ENCODE measurements around the gene ANLN.

The ANLN gene

GRCh38 chr7:36366718-36367560 lies 22.7 kb upstream of the ANLN start:
- no peaks in the 10 kb centered on the region for H3K9me3 ChIP-seq (ENCODE audit: severe bottlenecking)
- TF ChIP-seq CTCF (IDR thresholded peaks at IDR 0.05; ENCODE audit: poor library complexity, severe bottlenecking): peak; percentile 97
- 0 out of 2 replicates have a peak, but pooled peaks cover 2% of the 10 kb centered on the region for H3K36me3 ChIP-seq (ENCODE audit: low read depth)
- H3K27ac ChIP-seq (ENCODE audit: poor library complexity, severe bottlenecking): no peak overlapping the region
- ATAC-seq (ENCODE audit: low read depth): peak; percentile 92
- DNase-seq (ENCODE audit: low spot score): peak; percentile 79
- H3K27me3 ChIP-seq (ENCODE audit: insufficient read depth, poor library complexity, severe bottlenecking): no peaks in the 10 kb centered on the region
- peak overlapping the region; percentile 71 for H3K4me3 ChIP-seq (ENCODE audit: severe bottlenecking)
- H3K4me1 ChIP-seq (ENCODE audit: insufficient read depth, poor library complexity, severe bottlenecking): peaks cover 6% of the 10 kb centered on the region

GRCh38 chr7:36367561-36368077 lies 22.0 kb upstream of the ANLN start:
- H3K36me3 ChIP-seq (ENCODE audit: low read depth): no peaks in the 10 kb centered on the region
- TF ChIP-seq CTCF (IDR thresholded peaks at IDR 0.05; ENCODE audit: poor library complexity, severe bottlenecking): no peak
- H3K9me3 ChIP-seq (ENCODE audit: severe bottlenecking): no peaks in the 10 kb centered on the region
- peak overlapping the region; percentile 71 for H3K4me3 ChIP-seq (ENCODE audit: severe bottlenecking)
- H3K27ac ChIP-seq (ENCODE audit: poor library complexity, severe bottlenecking): no peak overlapping the region
- peaks cover 6% of the 10 kb centered on the region for H3K4me1 ChIP-seq (ENCODE audit: insufficient read depth, poor library complexity, severe bottlenecking)
- ATAC-seq (ENCODE audit: low read depth): no peak
- no peaks in the 10 kb centered on the region for H3K27me3 ChIP-seq (ENCODE audit: insufficient read depth, poor library complexity, severe bottlenecking)
- DNase-seq (ENCODE audit: low spot score): no peak

- Histone ChIP-seq H3K36me3 (ENCODE audit: low read depth) (no peaks in the 10 kb centered on the region), H3K9me3 (ENCODE audit: severe bottlenecking) (no peaks in the 10 kb centered on the region), H3K4me1 (ENCODE audit: insufficient read depth, poor library complexity, severe bottlenecking) (peaks cover 6% of the 10 kb centered on the region), H3K27me3 (ENCODE audit: insufficient read depth, poor library complexity, severe bottlenecking) (no peaks in the 10 kb centered on the region), H3K27ac (ENCODE audit: poor library complexity, severe bottlenecking) (no peak overlapping the region), H3K4me3 (ENCODE audit: severe bottlenecking) (no peak overlapping the region)
- ATAC-seq (ENCODE audit: low read depth) (no peak), DNase-seq (ENCODE audit: low spot score) (no peak)
- no peak for TF ChIP-seq CTCF (IDR thresholded peaks at IDR 0.05; ENCODE audit: poor library complexity, severe bottlenecking)
These were observed 21.2 kb upstream of the ANLN start for GRCh38 chr7:36368496-36368895.

GRCh38 chr7:36369171-36369570 lies 20.5 kb upstream of the ANLN start:
- Histone ChIP-seq H3K27ac (ENCODE audit: poor library complexity, severe bottlenecking) (no peak overlapping the region), H3K4me3 (ENCODE audit: severe bottlenecking) (no peak overlapping the region), H3K36me3 (ENCODE audit: low read depth) (no peaks in the 10 kb centered on the region), H3K27me3 (ENCODE audit: insufficient read depth, poor library complexity, severe bottlenecking) (no peaks in the 10 kb centered on the region), H3K9me3 (ENCODE audit: severe bottlenecking) (no peaks in the 10 kb centered on the region), H3K4me1 (ENCODE audit: insufficient read depth, poor library complexity, severe bottlenecking) (peaks cover 6% of the 10 kb centered on the region)
- TF ChIP-seq CTCF (IDR thresholded peaks at IDR 0.05; ENCODE audit: poor library complexity, severe bottlenecking): no peak
- ATAC-seq (ENCODE audit: low read depth) (no peak), DNase-seq (ENCODE audit: low spot score) (no peak)

GRCh38 chr7:36370046-36370445 lies 19.6 kb upstream of the ANLN start:
- H3K9me3 ChIP-seq (ENCODE audit: severe bottlenecking): no peaks in the 10 kb centered on the region
- H3K27me3 ChIP-seq (ENCODE audit: insufficient read depth, poor library complexity, severe bottlenecking): no peaks in the 10 kb centered on the region
- no peak for TF ChIP-seq CTCF (IDR thresholded peaks at IDR 0.05; ENCODE audit: poor library complexity, severe bottlenecking)
- no peak for DNase-seq (ENCODE audit: low spot score)
- ATAC-seq (ENCODE audit: low read depth): no peak
- peaks cover 6% of the 10 kb centered on the region for H3K4me1 ChIP-seq (ENCODE audit: insufficient read depth, poor library complexity, severe bottlenecking)
- no peaks in the 10 kb centered on the region for H3K36me3 ChIP-seq (ENCODE audit: low read depth)
- H3K27ac ChIP-seq (ENCODE audit: poor library complexity, severe bottlenecking): no peak overlapping the region
- H3K4me3 ChIP-seq (ENCODE audit: severe bottlenecking): no peak overlapping the region

All from RWPE2 (cell line).